IMR-90 (cell line): ENCODE measurements around the gene SERPINA3. TPM values are rescaled to one million over a fixed set of nuclear protein-coding genes. Genes with fewer than 3 reads are reported as not detected.

Source experiments
- ATAC-seq: fragments of 200-7000 bp; cut with Tn5 transposase; 2 replicates; pipeline ENCODE4 v1.9.1; 2020; ENCODE audit warnings: low read depth, mild to moderate bottlenecking, moderate library complexity
- BruUV-seq: library from RNA; stranded (reverse); fragments of 400-500 nt; replicated peaks from 2 replicates; lab custom pipeline; 2021; lab: Mats Ljungman, UMichigan
- CTCF ChIA-PET: fragments of 300-600 bp; formaldehyde crosslinking; extraction: SDS; loops from one replicate; lab custom pipeline; 2021; ENCODE audit warnings: antibody characterized with exemption; lab: Yijun Ruan, JAX
- POLR2A ChIA-PET: fragments of 300-600 bp; sonication (Branson Sonifier 250); formaldehyde crosslinking; loops from one replicate; lab custom pipeline; 2022; ENCODE audit warnings: antibody characterized with exemption; ENCODE audit not compliant: unreplicated experiment; lab: Charles Lee
- DNase-seq: peaks from one replicate; pipeline ENCODE4 v3.0.0; 2013
- H2AFZ ChIP-seq: replicated peaks from 2 replicates; pipeline ENCODE3; 2013; ENCODE audit warnings: low read length, mild to moderate bottlenecking; ENCODE audit not compliant: poor library complexity
- H2AK5ac ChIP-seq: 2 replicates; pipeline ENCODE4 v1.6.1; 2013; ENCODE audit warnings: low read depth, low read length, inconsistent platforms
- H2AK9ac ChIP-seq: replicated peaks from 2 replicates; pipeline ENCODE3; 2013; ENCODE audit warnings: mild to moderate bottlenecking, low read depth, low read length, moderate library complexity; ENCODE audit not compliant: poor library complexity
- H2BK120ac ChIP-seq: 2 replicates; pipeline ENCODE4 v1.6.1; 2013; ENCODE audit warnings: low read depth, low read length, inconsistent platforms
- H2BK15ac ChIP-seq: 3 replicates; pipeline ENCODE4 v1.6.1; 2013; ENCODE audit warnings: low read depth, low read length, inconsistent platforms
- H2BK20ac ChIP-seq: 2 replicates; pipeline ENCODE4 v1.6.1; 2013; ENCODE audit warnings: low read depth, mild to moderate bottlenecking, inconsistent platforms, low read length, moderate library complexity
- H2BK5ac ChIP-seq: 2 replicates; pipeline ENCODE4 v1.6.1; 2013; ENCODE audit warnings: mild to moderate bottlenecking, low read depth, low read length, inconsistent platforms; ENCODE audit not compliant: poor library complexity, severe bottlenecking
- H3K14ac ChIP-seq: replicated peaks from 2 replicates; pipeline ENCODE4 v1.6.1; 2013; ENCODE audit warnings: low read depth, low read length, inconsistent platforms
- H3K18ac ChIP-seq: 2 replicates; pipeline ENCODE4 v1.6.1; 2013; ENCODE audit warnings: low read depth, low read length, control low read depth
- H3K23ac ChIP-seq: 2 replicates; pipeline ENCODE4 v1.6.1; 2013; ENCODE audit warnings: low read depth, low read length, inconsistent platforms
- H3K27ac ChIP-seq: 2 replicates; pipeline ENCODE4 v1.5.1; 2013; ENCODE audit warnings: mild to moderate bottlenecking, control low read depth, low read length; ENCODE audit not compliant: insufficient read depth
- H3K27me3 ChIP-seq: 2 replicates; pipeline ENCODE4 v1.6.1; 2013; ENCODE audit warnings: low read length; ENCODE audit not compliant: control insufficient read depth, insufficient read depth
- H3K36me3 ChIP-seq: 2 replicates; pipeline ENCODE4 v1.6.1; 2013; ENCODE audit warnings: low read length, mixed read lengths; ENCODE audit not compliant: control insufficient read depth, insufficient read depth
- H3K4ac ChIP-seq: 2 replicates; pipeline ENCODE4 v1.6.1; 2013; ENCODE audit warnings: low read depth, low read length, inconsistent platforms
- H3K4me1 ChIP-seq: 2 replicates; pipeline ENCODE4 v1.6.1; 2013; ENCODE audit warnings: low read length, mixed read lengths; ENCODE audit not compliant: control insufficient read depth, insufficient read depth
- H3K4me2 ChIP-seq: 2 replicates; pipeline ENCODE4 v1.6.1; 2013; ENCODE audit warnings: low read depth, mild to moderate bottlenecking, control low read depth, low read length, moderate library complexity
- H3K4me3 ChIP-seq: 2 replicates; pipeline ENCODE4 v1.5.1; 2013; ENCODE audit warnings: low read depth, mild to moderate bottlenecking, control low read depth, low read length, moderate library complexity; ENCODE audit not compliant: insufficient read depth
- H3K56ac ChIP-seq: 2 replicates; pipeline ENCODE4 v1.6.1; 2013; ENCODE audit warnings: low read length, inconsistent platforms; ENCODE audit not compliant: insufficient read depth; ENCODE audit errors: extremely low read depth
- H3K79me1 ChIP-seq, 2 experiments: 2 replicates each; pipeline ENCODE4 v1.6.1; 2013; ENCODE audit warnings: low read length in 2 of 2, inconsistent platforms in 1 of 2, low read depth in 1 of 2
- H3K9ac ChIP-seq: 2 replicates; pipeline ENCODE4 v1.6.1; 2013; ENCODE audit warnings: low read depth, low read length, control low read depth
- H3K9me1 ChIP-seq: 2 replicates; pipeline ENCODE4 v1.6.1; 2013; ENCODE audit warnings: low read length, inconsistent platforms; ENCODE audit not compliant: insufficient read depth
- H3K9me3 ChIP-seq: 2 replicates; pipeline ENCODE4 v1.6.1; 2013; ENCODE audit warnings: low read length; ENCODE audit not compliant: control insufficient read depth, insufficient read depth
- H4K20me1 ChIP-seq: 2 replicates; pipeline ENCODE4 v1.6.1; 2013; ENCODE audit warnings: low read length, inconsistent platforms; ENCODE audit not compliant: insufficient read depth
- H4K5ac ChIP-seq: 2 replicates; pipeline ENCODE4 v1.6.1; 2013; ENCODE audit warnings: mild to moderate bottlenecking, low read depth, low read length, control low read depth
- H4K8ac ChIP-seq, 2 experiments: 2 replicates each; pipeline ENCODE4 v1.6.1; 2013; ENCODE audit warnings: low read depth in 2 of 2, low read length in 2 of 2, control low read depth in 1 of 2, inconsistent platforms in 1 of 2
- H4K91ac ChIP-seq: 2 replicates; pipeline ENCODE4 v1.6.1; 2013; ENCODE audit warnings: low read depth, low read length, inconsistent platforms; ENCODE audit not compliant: insufficient read depth
- POLR2A ChIP-seq: IDR thresholded peaks from 2 replicates; pipeline ENCODE4 v1.6.1; 2012; ENCODE audit warnings: mild to moderate bottlenecking, low read depth, low read length
- WGBS, 2 experiments: methylation state at CpG; one replicate each; pipeline versions ENCODE4 v1.1.5 to v1.1.7; 2013; ENCODE audit warnings: missing lambda C conversion rate in 2 of 2; ENCODE audit not compliant: insufficient read length in 1 of 2; ENCODE audit errors: extremely low coverage in 2 of 2; 5-methylcytosine and 5-hydroxymethylcytosine counted together
- dilution Hi-C: fragments of 300-500 bp; cut with HindIII; formaldehyde crosslinking; loops from one replicate; pipeline ENCODE4 v1.14.3; 2018; ENCODE audit warnings: low sequenced_read_pairs; ENCODE audit not compliant: unreplicated experiment
- in situ Hi-C: fragments of 300-500 bp; cut with MboI; formaldehyde crosslinking; loops from 3 replicates; pipeline ENCODE4 v1.14.3; 2019; ENCODE audit warnings: low sequenced_read_pairs, inconsistent platforms, mixed read lengths
- intact Hi-C: fragments of 100-400 bp; cut with micrococcal nuclease; formaldehyde crosslinking; loops from 2 replicates; pipeline ENCODE4 v1.10.0; 2022
- polyA plus RNA-seq, 3 experiments: library from polyadenylated mRNA; depleted of rRNA; stranded (reverse); fragments of >200 nt; gene quantifications; 2 replicates each; pipeline ENCODE4 v1.2.3, GENCODE V29; 2012; ENCODE audit warnings: low replicate concordance in 1 of 3
- total RNA-seq: library from RNA; depleted of rRNA; stranded (reverse); fragments of >200 nt; gene quantifications from 2 replicates; pipeline ENCODE4 v1.2.3, GENCODE V29; 2012
- TF ChIP-seq, protein P1 (sequence below): conservative IDR thresholded peaks from 2 replicates; pipeline ENCODE4 v1.5.1; 2012; ENCODE audit warnings: mild to moderate bottlenecking, low read depth, low read length, improper control_type of control experiment

Gene SERPINA3
- total and polyA plus RNA-seq, 2 of the 4 experiments (the other 2 are of a cell fraction), result 0.36 to 0.48 TPM

DNA sequence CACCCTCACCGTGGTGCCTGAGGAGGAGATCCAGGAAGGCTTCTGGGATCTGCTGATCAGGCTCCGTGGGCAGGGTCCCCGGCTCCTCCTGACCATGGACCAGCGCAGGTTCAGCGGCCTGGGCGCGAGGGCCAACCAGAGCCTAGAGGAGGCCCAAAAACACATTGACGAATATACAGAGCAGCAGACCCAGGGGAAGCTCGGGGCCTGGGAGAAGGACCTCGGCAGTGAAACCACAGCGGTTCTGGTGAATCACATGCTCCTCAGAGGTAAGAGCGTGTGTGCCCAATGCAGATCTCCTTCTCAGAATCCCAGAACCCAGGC, 29.4 kb downstream of the SERPINA3 start (continued):
- TF ChIP-seq, protein P1, sequence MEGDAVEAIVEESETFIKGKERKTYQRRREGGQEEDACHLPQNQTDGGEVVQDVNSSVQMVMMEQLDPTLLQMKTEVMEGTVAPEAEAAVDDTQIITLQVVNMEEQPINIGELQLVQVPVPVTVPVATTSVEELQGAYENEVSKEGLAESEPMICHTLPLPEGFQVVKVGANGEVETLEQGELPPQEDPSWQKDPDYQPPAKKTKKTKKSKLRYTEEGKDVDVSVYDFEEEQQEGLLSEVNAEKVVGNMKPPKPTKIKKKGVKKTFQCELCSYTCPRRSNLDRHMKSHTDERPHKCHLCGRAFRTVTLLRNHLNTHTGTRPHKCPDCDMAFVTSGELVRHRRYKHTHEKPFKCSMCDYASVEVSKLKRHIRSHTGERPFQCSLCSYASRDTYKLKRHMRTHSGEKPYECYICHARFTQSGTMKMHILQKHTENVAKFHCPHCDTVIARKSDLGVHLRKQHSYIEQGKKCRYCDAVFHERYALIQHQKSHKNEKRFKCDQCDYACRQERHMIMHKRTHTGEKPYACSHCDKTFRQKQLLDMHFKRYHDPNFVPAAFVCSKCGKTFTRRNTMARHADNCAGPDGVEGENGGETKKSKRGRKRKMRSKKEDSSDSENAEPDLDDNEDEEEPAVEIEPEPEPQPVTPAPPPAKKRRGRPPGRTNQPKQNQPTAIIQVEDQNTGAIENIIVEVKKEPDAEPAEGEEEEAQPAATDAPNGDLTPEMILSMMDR, result no peak

DNA sequence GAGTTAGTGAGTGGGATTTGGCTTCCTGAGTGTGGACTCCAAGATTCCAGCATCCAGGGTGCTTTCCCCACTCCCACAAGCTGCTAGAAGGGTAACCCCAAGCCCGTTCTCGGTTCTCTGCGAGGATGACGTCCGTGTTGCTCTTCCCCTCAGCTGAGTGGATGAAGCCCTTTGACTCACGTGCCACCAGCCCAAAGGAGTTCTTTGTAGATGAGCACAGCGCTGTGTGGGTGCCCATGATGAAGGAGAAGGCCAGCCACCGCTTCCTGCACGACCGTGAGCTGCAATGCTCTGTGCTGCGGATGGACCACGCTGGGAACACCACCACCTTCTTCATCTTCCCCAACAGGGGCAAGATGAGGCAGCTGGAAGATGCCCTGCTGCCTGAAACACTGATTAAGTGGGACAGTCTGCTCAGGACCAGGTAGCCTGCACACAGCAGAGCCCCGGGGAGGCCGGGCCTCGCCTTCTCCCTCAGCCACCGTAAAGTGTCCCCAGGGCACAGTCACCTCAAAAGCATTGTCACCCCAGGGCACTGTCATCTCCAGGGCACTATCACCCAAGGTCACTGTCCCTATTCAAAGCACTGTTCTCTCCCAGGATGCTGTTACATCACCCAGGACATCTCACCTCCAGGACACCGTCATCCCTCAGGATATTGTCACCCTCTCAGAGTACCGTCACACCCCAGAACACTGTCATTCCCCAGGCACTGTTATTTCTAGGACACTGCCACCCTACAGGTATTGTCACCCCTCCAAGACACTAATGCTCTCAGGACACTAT, 31.3 kb downstream of the SERPINA3 start:
- Histone ChIP-seq H3K18ac (no peak overlapping the region), H3K9ac (no peak overlapping the region), H3K56ac (no peak overlapping the region), H4K8ac (no peak overlapping the region), H3K36me3 (no peaks in the 10 kb centered on the region), H3K27me3 (no peaks in the 10 kb centered on the region), H2AK5ac (no peak overlapping the region), H2BK20ac (no peak overlapping the region), H3K4me1 (no peaks in the 10 kb centered on the region), H3K4me3 (no peak overlapping the region), H3K9me1 (no peaks in the 10 kb centered on the region), H2BK15ac (no peak overlapping the region), H3K27ac (no peak overlapping the region), H3K4ac (no peak overlapping the region), H2AK9ac (no peak overlapping the region), H3K23ac (no peak overlapping the region), H3K9me3 (peaks cover 3% of the 10 kb centered on the region; the same call in 1 of the 2 replicates), H3K14ac (no peak overlapping the region), H3K79me1 (no peaks in the 10 kb centered on the region), H3K4me2 (no peak overlapping the region), H2AFZ (no peak overlapping the region), H2BK5ac (no peak overlapping the region), H2BK120ac (no peak overlapping the region), H4K20me1 (no peaks in the 10 kb centered on the region), H4K91ac (no peak overlapping the region), H4K5ac (no peak overlapping the region)
- POLR2A ChIA-PET, result no interaction called here
- DNase-seq (no peak), ATAC-seq (no peak)
- intact Hi-C loops (no loop called here), dilution Hi-C loops (no loop called here), in situ Hi-C loops (no loop called here)
- CTCF ChIA-PET, result no interaction called here
- 57% methylated on average over 1 of the region's 18 CpGs; no CpG with 5 or more reads in 1 of the 2 experiments for WGBS, 2 experiments
- no TSS peak for BruUV-seq
- no peak for TF ChIP-seq POLR2A
